Stimulated activated CD8-positive, alpha-beta memory T cell treated with anti-CD3 and anti-CD28 coated beads, Interleukin-4, amount 100 ng/mL, for 48 hours (primary cell): ENCODE data around the gene KRT76.

Experiments
- DNase-seq: peaks from one replicate; pipeline ENCODE4 v3.0.0-alpha.2; 2020

KRT76 gene

GRCh38 chr12:52776913-52777395 lies at the start of gene KRT76:
Gene KRT76 (minus strand): TSS chr12:52777345. CDS start chr12:52777291, 54 bp downstream.
- no peak for DNase-seq

GRCh38 chr12:52825961-52826360 lies 48.8 kb upstream of the KRT76 start:
- no peak for DNase-seq

GRCh38 chr12:52824741-52825410 lies 47.7 kb upstream of the KRT76 start:
- no peak for DNase-seq

GRCh38 chr12:52823761-52824450 lies 46.8 kb upstream of the KRT76 start:
- DNase-seq = no peak

- DNase-seq = no peak
Observed at GRCh38 chr12:52822771-52823510, 45.8 kb upstream of the KRT76 start.

- DNase-seq = no peak
Observed at GRCh38 chr12:52821826-52822660, 44.9 kb upstream of the KRT76 start.

- DNase-seq = no peak
Observed at GRCh38 chr12:52821071-52821730, 44.1 kb upstream of the KRT76 start.

- no peak for DNase-seq
Observed at GRCh38 chr12:52820521-52820920, 43.4 kb upstream of the KRT76 start.

GRCh38 chr12:52819731-52820510 lies 42.8 kb upstream of the KRT76 start:
- DNase-seq = no peak

GRCh38 chr12:52818887-52819420 lies 41.8 kb upstream of the KRT76 start:
- no peak for DNase-seq

- no peak for DNase-seq
Observed at GRCh38 chr12:52818388-52818787, 41.2 kb upstream of the KRT76 start.

GRCh38 chr12:52817699-52818238 lies 40.6 kb upstream of the KRT76 start:
- no peak for DNase-seq

GRCh38 chr12:52817003-52817698 lies 40.0 kb upstream of the KRT76 start:
- DNase-seq = no peak

GRCh38 chr12:52815676-52816588 lies 38.8 kb upstream of the KRT76 start:
- no peak for DNase-seq

- no peak for DNase-seq
Observed at GRCh38 chr12:52815161-52815560, 38.0 kb upstream of the KRT76 start.

- no peak for DNase-seq
Observed at GRCh38 chr12:52814710-52815155, 37.6 kb upstream of the KRT76 start.

- no peak for DNase-seq
Observed at GRCh38 chr12:52813885-52814709, 37.0 kb upstream of the KRT76 start, which contains the start of gene KRT4. Gene KRT4 (minus strand): TSS chr12:52814116. CDS start chr12:52814058, 58 bp downstream.
